H1 (cell line): Measurements from ENCODE around the gene TMEM161B. TPM values are rescaled to one million over a fixed set of nuclear protein-coding genes. Genes with fewer than 3 reads are reported as not detected.

Experiments used
- BRCA1 ChIP-seq: IDR thresholded peaks from 2 replicates; pipeline ENCODE4 v1.6.1; 2012; ENCODE audit warnings: low read depth, low read length, improper control_type of control experiment
- CBX8 ChIP-seq: fragments of 300-800, 300-1000 bp; sonication (generic); IDR thresholded peaks from 2 replicates; pipeline ENCODE4 v1.7.1; 2016; ENCODE audit warnings: low read depth, low read length, borderline replicate concordance
- HDAC6 ChIP-seq: IDR thresholded peaks from one replicate; pipeline ENCODE4 v1.7.1; 2012; ENCODE audit warnings: low read depth, mild to moderate bottlenecking, inconsistent platforms, low read length, moderate library complexity
- KDM4A ChIP-seq: IDR thresholded peaks from one replicate; pipeline ENCODE4 v1.7.1; 2012; ENCODE audit warnings: low read depth, mild to moderate bottlenecking, moderate library complexity, low read length, inconsistent platforms; ENCODE audit not compliant: severe bottlenecking
- NANOG ChIP-seq: IDR thresholded peaks from 2 replicates; pipeline ENCODE4 v1.6.1; 2011; ENCODE audit warnings: low read length, low read depth, mild to moderate bottlenecking, inconsistent platforms; ENCODE audit not compliant: insufficient read depth, poor library complexity, severe bottlenecking
- NRF1 ChIP-seq: IDR thresholded peaks from 2 replicates; pipeline ENCODE4 v1.6.1; 2011; ENCODE audit warnings: mild to moderate bottlenecking, low read depth, low read length, improper control_type of control experiment
- POLR2AphosphoS5 ChIP-seq: IDR thresholded peaks from 2 replicates; pipeline ENCODE4 v1.6.1; 2011; ENCODE audit warnings: low read depth, low read length
- polyA plus RNA-seq, 7 experiments: library from polyadenylated mRNA; depleted of rRNA in 3 of 7; stranded (reverse) in 5 of 7; unstranded in 2 of 7; fragments of >200 nt in 5 of 7; fragments of 200-250 nt in 2 of 7; gene quantifications; 1 replicate in 5 of 7; 2 replicates in 1 of 7; 4 replicates in 1 of 7; pipeline versions ENCODE4 v1.2.1 to v1.2.3, GENCODE V29; 2011 to 2013; ENCODE audit warnings: missing spikeins in 2 of 7, mixed read lengths in 2 of 7
- total RNA-seq: library from RNA; stranded (reverse); fragmentation: NEBNext Ultra II Directional; extraction: Animal tissue kit (Norgen Biotek cat#: 25700); gene quantifications from 2 replicates; pipeline ENCODE4 v1.2.1, GENCODE V29; 2021

The TMEM161B gene
- total and polyA plus RNA-seq, 2 of the 8 experiments (the other 6 are each of a cell fraction or from before 2014, with no cell fraction given) = 7.4 to 13.8 TPM

GRCh38 chr5:88290801-88291200 lies 22.2 kb upstream of the TMEM161B start (continued):
- TF ChIP-seq BRCA1 (no peak), NRF1 (no peak), HDAC6 (no peak), CBX8 (no peak), KDM4A (no peak), POLR2AphosphoS5 (no peak), NANOG (no peak)
